Endodermal cell (in vitro differentiated cells): ENCODE results near the gene NPAS3. TPM values are rescaled to one million over a fixed set of nuclear protein-coding genes. Genes with fewer than 3 reads are reported as not detected.

Source experiments
- DNase-seq: peaks from one replicate; pipeline ENCODE4 v3.0.0-alpha.2; 2017
- H3K27ac ChIP-seq: 2 replicates; pipeline ENCODE4 v1.5.1; 2013; ENCODE audit warnings: mild to moderate bottlenecking, low read depth, low read length, moderate library complexity
- H3K27me3 ChIP-seq: 2 replicates; pipeline ENCODE4 v1.6.1; 2013; ENCODE audit warnings: mild to moderate bottlenecking, low read length, moderate library complexity; ENCODE audit not compliant: insufficient read depth, control insufficient read depth, poor library complexity, severe bottlenecking
- H3K36me3 ChIP-seq: 2 replicates; pipeline ENCODE4 v1.7.0; 2013; ENCODE audit warnings: mild to moderate bottlenecking, low read length, moderate library complexity; ENCODE audit not compliant: control insufficient read depth, insufficient read depth
- H3K4me1 ChIP-seq: one replicate; pipeline ENCODE4 v1.7.0; 2013; ENCODE audit warnings: low read length; ENCODE audit not compliant: control insufficient read depth, insufficient read depth
- H3K4me3 ChIP-seq: 2 replicates; pipeline ENCODE4 v1.5.1; 2013; ENCODE audit warnings: mild to moderate bottlenecking, low read length, moderate library complexity
- H3K9ac ChIP-seq: 2 replicates; pipeline ENCODE4 v1.6.1; 2013; ENCODE audit warnings: mild to moderate bottlenecking, low read length, moderate library complexity; ENCODE audit not compliant: poor library complexity, severe bottlenecking; ENCODE audit errors: extremely low read depth
- H3K9me3 ChIP-seq: 2 replicates; pipeline ENCODE4 v1.6.1; 2013; ENCODE audit warnings: mild to moderate bottlenecking, low read length, moderate library complexity; ENCODE audit not compliant: control insufficient read depth
- H3K27ac Mint-ChIP-seq: 2 replicates; pipeline ENCODE4 v1.8.0; 2020; ENCODE audit warnings: mixed read lengths
- H3K27me3 Mint-ChIP-seq: 2 replicates; pipeline ENCODE4 v1.8.0; 2021; ENCODE audit warnings: mild to moderate bottlenecking, mixed read lengths; ENCODE audit not compliant: insufficient read depth
- H3K36me3 Mint-ChIP-seq: 2 replicates; pipeline ENCODE4 v1.8.0; 2020; ENCODE audit warnings: low read depth, mixed read lengths
- H3K4me1 Mint-ChIP-seq: 2 replicates; pipeline ENCODE4 v1.8.0; 2020; ENCODE audit warnings: mixed read lengths
- H3K4me3 Mint-ChIP-seq: 2 replicates; pipeline ENCODE4 v1.8.0; 2020; ENCODE audit warnings: mild to moderate bottlenecking, moderate library complexity, mixed read lengths
- H3K9me3 Mint-ChIP-seq: 2 replicates; pipeline ENCODE4 v1.8.0; 2020; ENCODE audit warnings: mild to moderate bottlenecking, mixed read lengths
- CTCF ChIP-seq: fragments of 200-600 bp; sonication (generic); conservative IDR thresholded peaks from 2 replicates; pipeline ENCODE4 v1.5.0; 2021; ENCODE audit warnings: antibody characterized with exemption, mild to moderate bottlenecking
- WGBS, 2 experiments: methylation state at CpG; one replicate each; pipeline versions ENCODE4 v1.1.5 to v1.1.7; 2013; ENCODE audit warnings: missing lambda C conversion rate in 2 of 2, mixed read lengths in 1 of 2; ENCODE audit not compliant: insufficient coverage in 1 of 2, insufficient read length in 1 of 2; 5-methylcytosine and 5-hydroxymethylcytosine counted together
- total RNA-seq, 2 donors: library from RNA; stranded (reverse); fragmentation: NEBNext Ultra II Directional in 1 of 2; extraction: Animal tissue kit (Norgen Biotek cat#: 25700) in 1 of 2; gene quantifications; 2 replicates in 1 of 2; 3 replicates in 1 of 2; pipeline ENCODE4 v1.2.1, GENCODE V29; 2021

The NPAS3 gene
- total RNA-seq, 2 donors from 2014 or later: 1.4 to 1.6 TPM

- no peak overlapping the region for H3K27ac Mint-ChIP-seq
- no peak overlapping the region for H3K4me3 Mint-ChIP-seq
- H3K4me1 ChIP-seq: no peaks in the 10 kb centered on the region
- H3K9me3 ChIP-seq: no peaks in the 10 kb centered on the region
- no peaks in the 10 kb centered on the region for H3K9me3 Mint-ChIP-seq
- TF ChIP-seq CTCF: no peak
- H3K27me3 Mint-ChIP-seq: no peaks in the 10 kb centered on the region
- H3K27me3 ChIP-seq: no peaks in the 10 kb centered on the region
- 89 to 90% methylated on average over 6 of the region's 7 CpGs for WGBS, 2 experiments
- no peaks in the 10 kb centered on the region for H3K36me3 Mint-ChIP-seq
- DNase-seq: no peak
- H3K36me3 ChIP-seq: no peaks in the 10 kb centered on the region
- H3K27ac ChIP-seq: no peak overlapping the region
- no peak overlapping the region for H3K4me3 ChIP-seq
- no peak overlapping the region for H3K9ac ChIP-seq
- peaks cover 3% of the 10 kb centered on the region for H3K4me1 Mint-ChIP-seq
Measured at GRCh38 chr14:33323979-33324378, 385.3 kb downstream of the NPAS3 start.

GRCh38 chr14:33331176-33331949 lies 392.7 kb downstream of the NPAS3 start:
- TF ChIP-seq CTCF: no peak
- no peaks in the 10 kb centered on the region for H3K36me3 Mint-ChIP-seq
- 94 to 100% methylated on average over 3 to 10 of the region's 11 CpGs for WGBS, 2 experiments

GRCh38 chr14:33332497-33332896 lies 393.8 kb downstream of the NPAS3 start:
- Histone ChIP-seq H3K4me1 (no peaks in the 10 kb centered on the region), H3K27ac (no peak overlapping the region), H3K27me3 (no peaks in the 10 kb centered on the region), H3K9me3 (peaks cover 15% of the 10 kb centered on the region), H3K9ac (no peak overlapping the region), H3K4me3 (no peak overlapping the region), H3K36me3 (no peaks in the 10 kb centered on the region)
- no peaks in the 10 kb centered on the region for H3K36me3 Mint-ChIP-seq
- 89 to 97% methylated on average over 6 of the region's 6 CpGs for WGBS, 2 experiments
- H3K9me3 Mint-ChIP-seq: peaks cover 12% of the 10 kb centered on the region
- DNase-seq: no peak
- no peaks in the 10 kb centered on the region for H3K27me3 Mint-ChIP-seq
- H3K27ac Mint-ChIP-seq: no peak overlapping the region
- no peak for TF ChIP-seq CTCF
- no peaks in the 10 kb centered on the region for H3K4me1 Mint-ChIP-seq
- no peak overlapping the region for H3K4me3 Mint-ChIP-seq

More at GRCh38 chr14:33331176-33331949, 392.7 kb downstream of the NPAS3 start:
- Histone ChIP-seq H3K27me3 (no peaks in the 10 kb centered on the region), H3K36me3 (no peaks in the 10 kb centered on the region), H3K9ac (no peak overlapping the region), H3K4me3 (no peak overlapping the region), H3K4me1 (no peaks in the 10 kb centered on the region), H3K9me3 (peaks cover 4% of the 10 kb centered on the region), H3K27ac (no peak overlapping the region)
- no peak for DNase-seq
- H3K4me1 Mint-ChIP-seq: no peaks in the 10 kb centered on the region
- H3K27me3 Mint-ChIP-seq: no peaks in the 10 kb centered on the region
- no peak overlapping the region for H3K4me3 Mint-ChIP-seq
- H3K27ac Mint-ChIP-seq: no peak overlapping the region
- peaks cover 2% of the 10 kb centered on the region for H3K9me3 Mint-ChIP-seq
